Measurements from ENCODE around the gene GPC5. TPM values are rescaled to one million over a fixed set of nuclear protein-coding genes. Genes with fewer than 3 reads are reported as not detected.

Gene GPC5
- total and polyA plus RNA-seq, 2 of the 8 experiments (the other 6 are each of a cell fraction or from before 2014, with no cell fraction given), result 0.20 to 0.39 TPM

DNA sequence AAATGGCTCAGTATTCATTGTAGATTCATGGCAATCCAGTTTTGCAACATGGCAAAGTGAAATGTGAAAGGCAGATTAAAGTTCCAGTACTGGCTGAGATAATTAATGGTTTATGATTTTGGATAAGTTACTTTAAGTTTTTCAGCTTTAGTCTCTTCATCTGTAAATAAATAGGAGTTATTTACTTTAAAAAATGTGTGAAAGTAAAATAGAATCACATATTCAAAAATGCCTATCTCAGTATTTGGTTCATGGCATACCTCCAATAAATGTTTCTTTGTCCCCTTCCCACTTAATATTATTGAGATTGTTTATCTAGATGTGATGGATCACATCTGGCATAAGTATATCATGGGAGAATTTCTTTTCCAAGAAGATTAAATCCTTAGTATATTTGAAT lies 426.0 kb downstream of the GPC5 start (continued):
- TF ChIP-seq KDM5A (IDR thresholded peaks at IDR 0.05; ENCODE audit: low read length) (no peak), HDAC6 (IDR thresholded peaks at IDR 0.05; ENCODE audit: low read depth, low read length) (no peak), SUZ12 (IDR thresholded peaks at IDR 0.05; ENCODE audit: low read length) (no peak), CHD1 (IDR thresholded peaks at IDR 0.05; ENCODE audit: low read depth, low read length) (no peak), RAD21 (IDR thresholded peaks at IDR 0.05 in 1 of 2, conservative IDR thresholded peaks at IDR 0.05 in 1 of 2; ENCODE audit: low read depth in 2 of 2, low read length in 2 of 2) (no peak), JUND (IDR thresholded peaks at IDR 0.05; ENCODE audit: low read length) (no peak), POLR2A (IDR thresholded peaks at IDR 0.05; ENCODE audit: control extremely low read depth in 1 of 2, low read depth in 2 of 2, low read length in 2 of 2) (no peak), GTF2F1 (IDR thresholded peaks at IDR 0.05; ENCODE audit: borderline replicate concordance, low read depth, low read length) (no peak)

Measured in H1 (cell line).